GM19397 (cell line): ENCODE measurements around the gene LEFTY2.
"Not testable (repeated sequence)": the region's sequence is repeated elsewhere in the genome, so short reads cannot be mapped to it uniquely, and the experiment has no call there.

Experiments
- ATAC-seq: cut with Tn5 transposase; IDR thresholded peaks from one replicate; pipeline ENCODE4 v1.9.1; 2021; ENCODE audit warnings: mild to moderate bottlenecking, moderate library complexity; ENCODE audit not compliant: unreplicated experiment

LEFTY2 gene, protein sequence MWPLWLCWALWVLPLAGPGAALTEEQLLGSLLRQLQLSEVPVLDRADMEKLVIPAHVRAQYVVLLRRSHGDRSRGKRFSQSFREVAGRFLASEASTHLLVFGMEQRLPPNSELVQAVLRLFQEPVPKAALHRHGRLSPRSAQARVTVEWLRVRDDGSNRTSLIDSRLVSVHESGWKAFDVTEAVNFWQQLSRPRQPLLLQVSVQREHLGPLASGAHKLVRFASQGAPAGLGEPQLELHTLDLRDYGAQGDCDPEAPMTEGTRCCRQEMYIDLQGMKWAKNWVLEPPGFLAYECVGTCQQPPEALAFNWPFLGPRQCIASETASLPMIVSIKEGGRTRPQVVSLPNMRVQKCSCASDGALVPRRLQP

DNA sequence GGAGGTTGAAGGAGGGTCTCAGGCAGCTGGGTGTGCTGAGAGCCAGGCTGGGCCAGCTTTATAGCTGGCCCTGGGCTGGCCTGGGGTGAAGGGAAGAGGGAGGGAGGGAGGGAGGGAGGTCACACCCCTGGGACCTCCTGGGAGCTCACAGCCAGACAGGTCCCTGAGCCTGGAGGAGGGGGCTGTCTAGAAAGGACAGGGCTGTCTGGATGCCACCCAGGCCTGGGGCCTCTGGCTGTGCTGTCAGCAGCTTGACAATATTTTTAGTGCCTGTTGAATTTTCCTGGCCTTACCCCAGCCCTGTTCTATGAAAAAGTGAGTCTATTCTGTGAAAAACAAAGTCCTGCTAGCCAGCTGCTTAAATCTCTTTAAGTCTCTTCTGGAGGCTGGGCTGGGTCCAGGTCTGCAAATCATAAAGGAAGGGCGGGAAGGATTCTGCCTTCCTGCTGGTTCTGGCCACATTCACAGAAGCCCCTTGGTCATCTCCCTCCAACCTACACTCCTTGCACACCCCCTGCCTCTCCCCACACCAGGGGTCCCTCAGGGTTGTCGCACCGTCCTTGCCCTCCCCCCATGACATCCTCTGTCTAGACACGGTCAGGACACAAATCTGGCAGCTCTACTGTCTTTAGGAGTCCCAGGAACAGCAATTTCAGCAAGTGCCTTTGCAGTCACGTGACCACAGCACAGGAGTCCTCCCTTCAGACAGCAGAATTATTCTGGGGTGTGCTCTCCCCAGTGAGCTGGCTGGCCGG, at the start of gene LEFTY2:
Gene LEFTY2 (minus strand): TSS at position 34 of the 755 bp plus-strand sequence. CDS start 80 bp downstream, outside the sequence.
- no peak for ATAC-seq

DNA sequence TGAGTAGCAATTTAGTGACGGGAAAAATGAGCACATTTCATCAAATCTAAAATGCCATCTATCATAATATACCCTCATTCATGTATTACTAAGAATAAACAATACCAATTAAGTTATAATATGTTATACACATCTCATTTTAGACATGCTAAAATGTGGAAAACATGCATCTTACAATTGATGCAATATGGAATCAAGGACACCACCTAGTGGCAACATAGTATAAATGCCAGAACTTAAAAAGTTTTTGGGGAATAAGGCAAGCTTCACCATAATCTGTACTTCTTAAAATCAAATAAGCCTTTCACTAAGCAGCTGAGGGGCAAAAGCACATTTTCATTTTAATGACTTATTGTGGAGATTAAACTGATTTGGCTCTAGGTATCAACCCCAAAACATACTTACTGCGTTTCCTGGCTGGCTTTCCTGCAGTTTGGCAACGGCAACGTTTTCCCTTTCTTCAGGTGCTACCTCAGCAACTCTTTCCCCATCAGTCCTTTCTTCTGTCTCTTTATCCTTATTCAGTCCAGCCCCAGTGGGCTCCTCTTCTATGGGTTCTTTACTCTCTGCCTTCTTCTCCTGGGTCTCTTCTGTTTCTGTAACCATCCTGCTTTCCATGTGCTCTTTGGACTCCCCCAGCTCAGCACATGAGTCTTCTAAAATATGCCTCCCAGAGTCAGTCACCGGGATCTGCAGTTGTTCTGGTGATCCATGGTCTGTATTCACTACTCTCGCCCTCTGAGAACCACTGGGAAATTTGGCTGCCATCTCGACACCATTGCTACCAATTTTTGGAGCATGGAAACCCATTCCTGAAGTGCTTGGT, 46.7 kb upstream of the LEFTY2 start:
- ATAC-seq: no peak

DNA sequence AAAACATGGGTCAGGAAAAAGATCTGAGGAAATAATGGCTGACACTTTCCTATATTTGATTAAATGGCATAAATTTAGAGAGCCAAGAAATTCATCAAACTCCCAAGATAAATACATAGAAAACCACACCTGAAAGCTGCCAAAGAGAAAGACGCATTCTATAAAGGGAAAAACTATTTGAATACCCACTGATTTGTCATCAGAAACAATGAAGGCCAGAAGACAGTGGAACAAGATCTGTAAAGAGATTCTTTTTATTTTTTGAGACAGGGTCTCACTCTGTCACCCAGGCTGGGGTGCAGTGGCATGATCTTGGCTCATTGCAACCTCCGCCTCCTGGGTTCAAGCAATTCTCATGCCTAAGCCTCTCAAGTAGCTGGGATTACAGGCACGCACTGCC, 40.7 kb upstream of the LEFTY2 start:
- ATAC-seq: no peak

DNA sequence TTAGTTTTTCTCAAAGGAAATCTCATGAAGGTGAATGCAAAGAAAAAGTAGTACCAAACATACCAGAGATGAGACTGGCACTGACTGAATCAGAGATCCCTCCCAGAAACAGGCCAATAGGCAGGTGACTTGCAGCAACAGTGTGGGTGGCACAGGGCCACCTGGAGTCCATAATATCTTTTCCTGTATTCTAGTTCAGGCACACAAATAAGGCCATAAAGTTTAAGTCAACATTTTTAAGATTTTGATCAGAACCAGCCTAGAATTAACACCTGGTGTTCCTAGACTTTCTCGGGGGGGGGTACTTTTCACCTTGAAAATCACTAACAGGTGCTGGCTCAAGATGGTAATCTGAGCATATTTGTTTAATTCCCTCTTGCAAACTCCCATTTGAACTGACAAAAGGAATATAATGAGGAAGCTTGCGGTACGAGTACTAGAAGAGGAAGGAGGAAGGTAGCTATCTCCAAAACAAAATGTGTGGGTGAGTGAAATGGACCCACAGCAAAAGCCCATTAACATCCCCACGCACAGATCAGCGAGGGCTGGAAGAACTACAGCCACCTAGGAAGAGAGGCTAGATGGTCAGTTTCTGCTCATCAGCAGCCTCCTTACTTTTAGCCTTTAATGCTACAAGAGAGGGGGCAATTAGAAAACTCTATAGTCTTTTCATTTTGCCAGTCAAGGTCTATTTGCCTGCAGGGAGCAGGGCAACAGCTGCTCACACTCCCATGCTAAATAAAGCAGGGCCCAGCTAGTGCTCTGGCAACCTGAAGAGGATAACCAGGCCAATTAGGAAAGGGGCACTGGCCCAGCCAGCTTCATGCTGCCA, 39.2 kb upstream of the LEFTY2 start:
- ATAC-seq: no peak

DNA sequence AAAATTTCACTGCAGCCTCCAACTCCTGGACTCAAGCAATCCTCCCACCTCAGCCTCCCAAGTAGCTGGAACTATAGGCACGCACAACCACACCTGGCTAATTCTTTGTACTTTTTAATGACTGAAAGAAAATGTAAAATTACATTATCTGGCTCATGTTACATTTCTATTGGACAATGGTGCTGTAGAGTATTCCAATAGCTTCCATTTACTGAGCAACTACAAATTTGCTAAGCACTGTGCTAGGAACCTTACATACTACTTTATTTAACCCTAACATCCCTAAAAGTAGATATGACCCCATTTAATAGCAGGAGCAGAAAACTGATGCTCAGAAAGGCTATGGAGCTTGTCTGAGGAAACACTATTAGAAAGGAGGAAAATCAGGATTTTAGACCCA, 38.4 kb upstream of the LEFTY2 start:
- no peak for ATAC-seq

DNA sequence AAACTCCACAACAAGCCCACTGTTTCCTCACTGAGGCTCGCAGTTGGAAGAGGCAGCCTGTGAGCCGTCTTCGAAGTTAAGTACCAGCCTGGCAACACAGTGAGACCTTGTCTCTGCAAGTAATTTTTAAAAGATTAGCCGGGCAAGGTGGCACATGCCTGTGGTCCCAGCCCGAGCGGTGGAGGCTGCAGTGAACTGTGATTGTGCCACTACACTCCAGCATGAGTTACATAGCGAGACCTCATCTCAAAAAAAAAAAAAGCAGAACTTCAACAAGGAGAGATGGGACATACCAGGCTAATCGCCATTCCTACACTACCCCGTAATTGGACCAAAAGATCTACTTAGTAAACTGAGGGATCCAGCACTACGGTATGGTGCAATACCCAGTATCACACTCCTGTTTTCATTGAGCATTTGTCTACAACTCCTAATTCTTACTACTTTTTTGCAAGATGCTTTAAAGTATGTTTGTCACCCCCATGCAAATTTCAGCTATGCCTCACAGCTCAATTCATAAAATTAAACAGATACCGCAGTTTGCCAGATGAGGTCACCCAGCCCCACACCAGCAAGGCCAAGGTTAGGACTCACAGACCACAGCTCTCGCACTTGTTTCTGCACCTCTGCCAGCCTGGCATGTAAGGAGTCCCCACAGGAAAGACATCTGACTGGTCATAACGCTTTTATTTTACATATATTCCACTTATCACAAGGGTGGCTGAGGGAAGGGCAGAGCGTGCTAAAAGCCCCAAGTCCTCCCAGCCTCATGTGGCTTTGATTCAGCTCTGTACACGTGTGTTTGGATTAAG, 37.1 kb upstream of the LEFTY2 start:
- peak; percentile 73 for ATAC-seq

DNA sequence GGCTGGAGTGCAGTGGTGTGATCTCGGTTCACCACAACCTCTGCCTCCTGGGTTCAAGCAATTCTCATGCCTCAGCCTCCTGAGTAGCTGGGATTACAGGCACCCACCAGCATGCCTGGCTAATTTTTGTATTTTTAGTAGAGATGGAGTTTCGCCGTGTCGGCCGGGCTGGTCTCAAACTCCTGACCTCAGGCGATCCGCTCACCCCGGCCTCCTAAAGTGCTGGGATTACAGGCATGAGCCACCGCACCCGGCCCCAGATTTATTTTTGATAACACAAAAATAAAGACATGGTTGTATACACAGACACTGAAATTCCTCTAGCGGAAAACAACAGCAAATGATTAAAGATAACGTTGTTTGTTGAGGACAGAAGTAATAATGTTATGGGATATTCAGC, 34.1 kb upstream of the LEFTY2 start:
- not testable (repeated sequence) for ATAC-seq

DNA sequence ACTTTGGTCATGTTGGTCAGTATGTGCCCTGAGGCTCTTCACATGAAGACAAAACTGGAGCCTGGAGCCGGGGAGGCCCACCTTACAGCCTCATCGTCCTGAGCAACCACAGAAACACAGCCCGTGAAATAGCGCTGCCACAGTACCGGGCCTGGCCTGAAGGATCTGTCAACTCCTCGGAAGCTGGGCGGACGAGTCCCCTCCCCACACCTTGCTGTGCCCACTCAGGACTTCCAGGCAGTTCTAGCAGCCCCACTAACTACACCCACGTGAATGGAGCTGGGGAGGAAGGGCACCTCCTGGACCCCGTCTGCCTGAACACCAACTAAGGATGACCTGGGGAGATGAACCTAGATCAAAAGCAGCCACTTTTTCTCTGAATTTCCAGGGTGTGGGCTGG, 33.4 kb upstream of the LEFTY2 start:
- no peak for ATAC-seq

DNA sequence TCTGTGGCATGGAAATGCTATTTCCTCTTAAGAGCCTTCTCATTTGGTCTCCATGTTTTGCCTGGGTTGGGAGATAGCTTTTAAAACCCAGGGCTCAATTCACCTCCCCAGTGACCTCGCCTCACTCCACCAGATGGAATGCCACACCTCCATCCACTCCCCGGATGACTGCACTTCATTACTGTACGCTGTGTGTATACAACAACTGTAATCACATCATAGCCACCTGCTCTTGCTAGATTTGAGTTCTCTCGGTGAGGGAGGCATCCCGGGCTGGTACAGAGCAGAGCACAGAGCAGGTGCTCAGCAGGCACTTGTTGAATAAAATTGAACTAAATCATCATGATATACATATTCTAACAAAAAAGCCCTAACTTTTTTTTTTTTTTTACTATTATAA, 32.1 kb upstream of the LEFTY2 start:
- no peak for ATAC-seq

DNA sequence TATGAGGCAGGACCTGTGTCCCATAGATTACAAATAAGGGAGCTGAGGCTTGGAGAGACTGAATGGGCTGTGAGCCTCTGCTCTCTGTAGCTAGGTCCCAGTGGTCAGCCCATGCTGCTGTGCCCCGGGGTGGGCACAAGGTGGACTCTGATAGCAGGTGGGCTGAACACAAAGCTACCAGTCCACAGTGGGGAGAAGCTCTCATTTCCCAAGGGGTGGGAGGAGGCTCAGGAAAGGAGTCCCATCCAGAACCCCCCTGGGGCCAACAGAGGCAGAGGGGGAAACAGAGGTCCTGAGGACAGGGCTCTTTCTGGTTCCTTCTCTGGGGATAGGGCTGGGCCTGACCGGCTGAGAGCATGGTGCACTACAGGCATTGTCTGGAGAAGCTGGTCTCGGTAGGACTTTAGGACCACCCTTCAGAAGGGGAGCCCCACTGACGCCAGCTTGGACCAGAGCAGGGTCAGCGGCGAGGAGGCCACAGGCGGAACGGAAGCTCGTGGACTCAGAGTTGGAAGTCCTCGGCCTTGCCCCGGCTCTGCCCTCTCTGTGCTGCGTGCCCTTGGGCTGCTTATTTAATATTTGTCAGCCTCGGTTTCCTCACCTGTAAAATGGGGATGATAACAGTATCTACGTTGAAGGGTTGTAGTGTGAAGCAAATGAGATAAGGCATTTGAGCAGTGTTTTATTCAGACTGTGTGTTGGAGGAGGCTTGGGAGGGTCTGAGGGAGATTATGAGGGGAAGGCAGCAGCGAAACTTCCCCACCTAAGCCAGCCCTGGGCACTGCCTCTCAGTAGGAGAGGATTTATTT, 31.5 kb upstream of the LEFTY2 start:
- no peak for ATAC-seq

DNA sequence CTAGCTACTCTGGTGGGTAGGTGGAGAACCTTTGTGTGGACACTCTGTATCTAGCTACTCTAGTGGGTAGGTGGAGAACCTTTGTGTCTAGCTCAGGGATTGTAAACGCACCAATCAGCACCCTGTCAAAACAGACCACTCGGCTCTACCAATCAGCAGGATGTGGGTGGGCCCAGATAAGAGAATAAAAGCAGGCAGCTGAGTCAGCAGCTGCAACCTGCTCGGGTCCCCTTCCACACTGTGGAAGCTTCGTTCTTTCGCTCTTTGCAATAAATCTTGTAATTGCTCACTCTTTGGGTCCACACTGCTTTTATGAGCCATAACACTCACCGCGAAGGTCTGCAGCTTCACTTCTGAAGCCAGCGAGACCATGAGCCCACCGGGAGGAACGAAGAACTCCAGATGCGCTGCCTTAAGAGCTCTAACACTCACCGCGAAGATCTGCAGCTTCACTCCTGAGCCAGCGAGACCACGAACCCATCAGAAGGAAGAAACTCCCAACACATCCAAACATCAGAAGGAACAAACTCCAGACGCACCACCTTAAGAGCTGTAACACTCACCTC, 29.7 kb upstream of the LEFTY2 start:
- ATAC-seq: not testable (repeated sequence)

DNA sequence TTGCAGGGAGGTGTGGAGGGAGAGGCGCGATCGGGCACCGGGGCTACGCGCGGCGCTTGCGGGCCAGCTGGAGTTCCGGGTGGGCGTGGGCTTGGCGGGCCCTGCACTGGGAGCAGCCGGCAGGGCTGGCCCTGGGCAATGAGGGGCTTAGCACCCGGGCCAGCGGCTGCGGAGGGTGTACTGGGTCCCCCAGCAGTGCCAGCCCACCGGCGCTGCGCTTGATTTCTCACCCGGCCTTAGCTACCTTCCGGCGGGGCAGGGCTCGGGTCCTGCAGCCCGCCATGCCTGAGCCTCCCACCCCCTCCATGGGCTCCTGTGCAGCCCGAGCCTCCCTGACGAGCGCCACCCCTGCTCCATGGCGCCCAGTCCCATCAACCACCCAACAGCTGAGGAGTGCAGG, 28.7 kb upstream of the LEFTY2 start:
- ATAC-seq: not testable (repeated sequence)

DNA sequence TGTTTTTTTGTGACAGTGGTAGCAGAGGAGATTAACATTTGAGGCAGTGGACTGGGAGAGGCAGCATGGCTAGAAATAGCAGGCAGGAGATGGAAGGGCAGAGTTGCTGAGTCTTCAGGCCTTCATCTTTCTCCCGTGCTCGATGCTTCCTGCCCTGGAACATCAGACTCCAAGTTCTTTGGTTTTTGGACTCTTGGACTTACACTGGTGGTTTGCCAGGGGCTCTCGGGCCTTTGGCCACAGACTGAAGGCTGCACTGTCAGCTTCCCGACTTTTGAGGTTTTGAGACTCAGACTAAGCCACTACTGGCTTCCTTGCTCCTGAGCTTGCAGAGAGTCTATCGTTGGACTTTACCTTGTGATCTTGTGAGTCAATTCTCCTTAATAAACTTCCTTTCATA, 24.2 kb upstream of the LEFTY2 start:
- ATAC-seq: no peak

DNA sequence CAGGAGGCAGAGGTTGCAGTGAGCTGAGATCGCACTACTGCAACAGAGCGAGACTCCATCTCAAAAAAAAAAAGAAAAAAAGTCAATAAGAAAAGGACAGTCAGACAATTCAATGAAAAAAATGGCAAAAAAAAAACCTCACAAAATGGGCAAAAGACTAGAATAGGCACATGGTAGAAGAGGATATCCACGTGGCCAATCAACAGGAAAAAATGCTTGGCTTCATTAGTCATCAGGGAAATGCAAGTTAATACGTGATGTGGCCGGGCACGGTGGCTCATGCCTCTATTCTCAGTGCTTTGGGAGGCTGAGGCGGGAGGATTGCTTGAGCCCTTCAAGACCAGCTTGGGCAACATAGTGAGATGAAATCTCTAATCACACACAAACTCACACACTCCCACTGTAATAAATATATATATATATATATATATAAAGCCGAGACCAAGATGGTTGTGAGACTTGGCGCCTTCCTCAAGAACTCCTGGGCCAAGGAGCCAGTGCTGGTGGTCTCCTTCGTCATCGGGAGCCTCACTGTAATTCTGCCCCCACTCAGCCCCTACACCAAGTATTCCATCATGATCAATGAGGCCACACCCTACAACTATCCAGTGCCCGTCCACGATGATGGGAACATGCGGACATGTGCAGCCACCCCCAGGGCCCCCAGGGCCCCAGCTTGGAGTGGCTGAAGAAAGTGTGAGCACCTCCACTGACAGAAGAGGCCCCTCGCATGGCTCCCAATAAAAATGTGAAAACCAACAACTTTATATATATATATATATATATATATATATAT, 22.9 kb upstream of the LEFTY2 start:
- ATAC-seq: no peak

DNA sequence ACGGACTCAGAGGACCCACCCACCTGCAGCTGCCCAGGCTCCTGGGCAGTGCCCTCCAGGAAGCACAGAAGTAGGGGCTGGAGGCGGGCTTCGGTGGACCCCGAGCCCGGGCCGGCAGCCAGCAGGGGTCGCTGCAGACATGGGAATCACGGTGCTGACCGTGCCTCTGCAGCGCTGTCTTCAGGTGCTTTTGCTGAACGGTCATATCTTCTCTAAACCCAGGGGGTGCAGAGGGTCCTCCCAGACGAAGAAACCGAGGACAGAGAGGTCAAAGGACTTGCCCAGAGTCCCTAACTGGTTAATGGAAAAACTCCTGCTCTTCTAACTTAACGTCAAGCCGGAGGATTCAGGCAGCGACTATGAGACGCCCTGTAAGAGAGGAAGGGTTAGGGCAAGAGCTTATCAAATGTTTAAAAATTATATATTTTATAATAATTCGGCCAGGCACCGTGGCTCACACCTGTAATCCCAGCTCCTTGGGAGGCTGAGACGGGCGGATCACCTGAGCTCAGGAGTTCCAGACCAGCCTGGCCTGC, 21.5 kb upstream of the LEFTY2 start:
- ATAC-seq: no peak

DNA sequence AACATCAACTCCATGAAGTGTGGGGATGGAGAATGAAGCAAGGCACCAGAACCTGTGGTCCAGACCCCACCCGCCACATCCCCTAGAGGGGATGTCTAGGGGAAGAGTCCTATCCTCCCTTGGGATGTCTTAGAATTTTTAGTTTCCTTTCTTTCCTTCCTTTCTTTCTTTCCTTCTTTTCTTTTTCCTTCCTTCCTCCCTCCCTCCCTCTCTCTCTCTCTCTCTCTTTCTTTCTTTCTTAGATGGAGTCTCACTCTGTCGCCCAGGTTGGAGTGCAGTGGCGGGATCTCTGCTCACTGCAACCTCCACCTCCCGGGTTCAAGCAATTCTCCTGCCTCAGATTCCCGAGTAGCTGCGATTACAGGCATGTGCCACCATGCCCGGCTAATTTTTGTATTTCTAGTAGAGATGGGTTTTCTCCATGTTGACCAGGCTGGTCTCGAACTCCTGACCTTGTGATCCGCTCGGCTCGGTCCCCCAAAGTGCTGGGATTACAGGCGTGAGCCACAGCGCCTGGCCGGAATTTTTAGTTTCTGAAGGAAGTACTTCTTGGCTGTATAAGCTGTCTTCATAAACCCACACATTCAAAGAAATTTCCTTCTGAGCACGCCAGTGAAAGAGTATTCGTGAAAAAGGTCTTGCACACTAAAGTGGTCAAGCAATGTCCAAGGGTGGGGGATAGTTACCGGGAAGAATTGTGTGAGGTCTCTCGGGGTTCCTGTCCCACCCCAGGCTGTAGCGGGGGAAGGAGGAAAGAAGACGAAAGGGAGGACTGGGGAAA, 20.8 kb upstream of the LEFTY2 start:
- no peak for ATAC-seq

DNA sequence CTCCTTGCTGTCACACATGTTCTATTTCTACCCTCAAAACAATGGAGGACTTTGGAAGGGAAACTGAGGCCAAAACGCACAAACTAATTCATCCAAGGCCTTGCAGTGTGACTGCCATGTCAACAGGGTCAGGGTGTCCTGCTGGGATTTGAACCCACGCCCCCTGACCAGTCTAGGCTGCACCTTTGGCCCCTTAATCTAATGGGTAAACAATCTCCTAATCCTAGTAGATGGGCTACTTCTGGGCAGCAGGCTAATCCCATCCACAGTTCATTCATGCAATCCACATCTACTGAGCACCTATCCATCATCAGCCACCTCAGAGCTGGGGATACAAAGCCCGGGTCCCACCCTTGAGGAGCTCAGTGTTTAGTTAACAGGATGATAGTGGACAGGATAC, 17.0 kb upstream of the LEFTY2 start:
- ATAC-seq: no peak
